Erythroblast (primary cell): ENCODE results near the gene MMP13.
A peak's percentile ranks its signal among the peaks of the same experiment; 100 is the strongest.
"Not testable (repeated sequence)": the region's sequence is repeated elsewhere in the genome, so short reads cannot be mapped to it uniquely, and the experiment has no call there.

Experiments used
- DNase-seq, 2 experiments: peaks; one replicate each; lab custom pipeline; 2025; lab: John Stamatoyannopoulos, UW
- GATA1 ChIP-seq: IDR thresholded peaks from 2 replicates; pipeline ENCODE4 v1.6.1; 2011; ENCODE audit warnings: low read depth, mild to moderate bottlenecking, control low read depth, low read length, moderate library complexity
- POLR2A ChIP-seq: IDR thresholded peaks from 2 replicates; pipeline ENCODE4 v1.6.1; 2011; ENCODE audit warnings: mild to moderate bottlenecking, low read length

The MMP13 gene

DNA sequence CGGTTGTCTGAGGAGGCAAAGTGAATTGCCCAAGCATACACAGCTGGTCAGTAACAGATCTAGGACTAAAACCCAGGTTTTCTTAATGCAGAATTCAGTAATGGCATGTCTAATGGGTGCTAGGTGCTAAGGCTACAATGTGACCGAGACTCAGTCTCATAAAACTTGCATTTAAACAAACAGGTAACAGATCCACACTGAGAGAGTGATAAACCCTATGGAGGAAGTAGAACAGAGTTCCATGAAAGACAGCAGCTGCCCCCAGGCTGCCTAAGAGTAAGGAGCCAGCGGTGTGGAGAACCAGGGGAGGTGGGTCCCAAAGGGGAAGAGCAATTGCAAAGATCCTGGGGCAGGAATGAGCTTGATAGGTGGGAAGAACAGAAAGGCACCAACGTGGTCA is 27.3 kb downstream of the MMP13 start:
- TF ChIP-seq GATA1 (no peak), POLR2A (no peak)
- no peak for DNase-seq

DNA sequence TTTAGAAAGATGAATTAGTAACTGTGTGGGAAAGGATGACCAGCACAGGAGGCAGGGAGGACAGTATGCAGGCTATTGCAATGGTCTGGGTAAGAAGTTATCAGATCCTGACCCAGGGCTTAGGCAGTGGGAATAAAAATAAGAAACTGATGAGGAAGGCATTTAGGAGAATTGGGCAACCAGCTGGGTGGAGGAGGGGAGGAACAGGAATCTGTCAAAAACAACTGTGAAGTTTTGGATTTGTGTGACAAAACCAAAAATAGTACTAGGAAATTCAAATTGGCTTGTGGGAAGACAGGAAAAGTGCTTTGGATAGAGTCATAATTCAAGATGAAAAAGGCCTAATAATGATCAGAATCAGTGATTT is 27.9 kb downstream of the MMP13 start:
- DNase-seq: no peak
- TF ChIP-seq GATA1 (no peak), POLR2A (no peak)

DNA sequence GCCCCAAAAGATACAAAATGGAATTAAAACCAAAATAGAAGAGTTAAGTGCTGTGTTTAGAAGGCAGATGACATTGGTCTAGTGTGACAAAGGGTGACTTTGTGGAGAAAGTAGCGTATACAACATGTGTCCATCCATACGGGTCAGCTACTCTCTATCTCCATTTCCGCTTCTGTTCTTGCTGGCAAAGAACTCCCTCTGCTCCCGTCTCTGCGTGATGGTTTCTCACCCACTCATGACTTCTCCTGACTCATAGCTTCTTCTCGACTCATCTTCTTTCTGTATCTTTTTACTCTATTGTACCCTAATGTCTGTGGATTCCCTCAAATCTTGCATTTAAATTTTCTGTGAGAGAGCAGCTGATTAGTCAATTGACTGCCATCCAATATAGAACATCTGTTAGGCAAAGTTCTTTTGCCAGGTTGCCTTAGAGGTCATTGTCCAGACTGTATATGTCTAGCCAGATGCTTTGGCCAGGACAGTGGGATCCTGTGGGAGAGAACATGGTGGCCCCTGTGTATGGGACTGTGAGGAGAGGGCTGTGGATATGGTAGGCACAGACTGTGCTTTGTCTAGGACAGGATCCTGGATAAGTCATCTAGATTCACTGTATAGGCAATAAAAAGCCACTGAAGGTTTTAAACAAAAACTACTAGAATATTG is 28.4 kb downstream of the MMP13 start:
- no peak for DNase-seq
- TF ChIP-seq POLR2A: no peak
- TF ChIP-seq GATA1: no peak

DNA sequence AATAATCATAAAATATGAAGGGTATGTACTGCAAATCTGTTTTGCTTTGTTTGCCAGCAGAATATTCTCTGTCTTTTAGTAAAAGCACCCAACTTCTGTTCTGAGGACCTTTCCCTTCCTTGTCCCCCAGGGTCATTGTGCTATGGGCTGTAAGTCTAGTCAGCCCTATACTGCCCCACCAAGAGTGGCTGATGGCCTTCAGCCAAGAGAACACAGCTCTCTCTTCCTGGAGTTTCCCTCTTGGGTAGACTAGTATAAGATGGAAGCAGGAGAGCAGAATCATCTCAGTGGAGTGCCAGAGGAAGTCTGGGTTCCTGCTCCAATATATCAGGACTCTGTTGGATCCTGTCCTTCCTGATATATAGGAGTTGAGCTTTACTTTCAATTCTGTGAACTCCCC is 29.0 kb downstream of the MMP13 start:
- TF ChIP-seq GATA1 (no peak), POLR2A (no peak)
- no peak for DNase-seq

DNA sequence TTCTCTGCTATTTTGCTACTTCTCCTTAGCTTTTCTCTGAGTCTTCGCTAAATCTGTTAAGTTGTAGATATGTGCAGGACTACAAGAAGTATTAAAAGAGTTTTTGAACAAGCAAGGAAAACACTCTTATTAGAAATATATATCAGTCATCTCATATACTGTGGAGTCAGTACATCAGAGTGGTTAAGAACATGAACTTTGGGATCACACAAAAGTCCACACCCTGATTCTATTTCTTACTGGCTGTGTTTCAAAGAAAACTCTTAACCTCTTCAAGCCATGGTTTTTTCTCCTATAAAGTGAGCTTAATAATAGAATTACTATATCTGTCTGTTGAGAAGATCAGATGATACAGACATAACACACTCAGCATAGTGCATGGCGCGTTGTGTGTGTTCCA is 29.5 kb downstream of the MMP13 start:
- TF ChIP-seq GATA1: no peak
- TF ChIP-seq POLR2A: no peak
- no peak for DNase-seq

DNA sequence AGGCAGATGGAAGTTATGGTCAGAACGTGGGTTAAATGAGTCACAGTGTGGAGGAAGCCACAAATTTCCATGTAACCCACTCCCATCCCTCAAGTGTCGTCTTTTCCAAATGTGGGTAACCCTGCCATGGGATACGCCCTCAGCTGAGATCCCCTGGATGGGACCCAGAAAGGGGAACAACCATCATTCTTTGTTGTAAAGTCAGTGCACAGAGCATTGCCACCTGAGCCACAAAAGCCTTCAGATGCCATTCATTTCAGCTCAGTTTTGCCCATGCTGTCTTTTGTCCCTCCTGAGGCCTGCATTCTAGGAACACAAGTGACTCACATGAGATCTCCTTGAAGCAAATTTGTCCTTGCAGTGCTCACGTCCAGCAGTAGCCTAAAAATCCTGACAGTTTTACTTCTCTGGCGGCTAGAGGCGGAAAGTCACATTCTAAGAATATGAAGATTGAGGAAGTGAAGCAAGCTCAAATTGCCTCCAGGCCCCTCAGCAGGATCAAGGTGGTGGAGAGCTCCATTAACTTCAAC is 30.6 kb downstream of the MMP13 start:
- TF ChIP-seq POLR2A (no peak), GATA1 (no peak)
- no peak for DNase-seq

DNA sequence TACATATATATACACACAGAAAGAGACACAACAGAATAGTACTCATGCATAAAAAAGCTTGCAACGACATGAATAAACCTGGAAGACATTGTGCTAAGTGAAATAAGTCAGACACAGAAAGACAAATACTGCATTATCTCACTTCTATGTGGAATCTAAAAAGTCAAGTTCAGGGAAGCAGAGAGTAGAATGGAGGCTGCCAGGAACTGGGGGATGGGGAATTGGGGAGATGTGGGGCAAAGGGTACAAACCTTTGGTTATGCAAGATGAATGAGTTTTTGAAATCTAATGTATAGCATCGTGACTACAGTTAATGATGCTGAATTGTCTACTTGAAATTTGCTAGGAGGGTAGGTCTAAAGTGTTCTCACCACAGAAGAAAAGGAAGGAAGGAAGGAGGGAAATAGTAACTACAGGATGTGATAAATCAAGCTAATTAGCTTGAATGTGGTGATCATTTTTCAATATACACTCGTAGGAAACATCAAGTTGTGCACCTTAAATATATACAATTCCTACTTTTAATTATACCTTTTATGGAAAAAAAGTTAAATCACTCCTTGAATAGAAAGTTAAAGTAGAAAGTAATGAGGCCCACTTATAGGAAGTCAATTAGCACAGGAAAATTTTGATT is 33.8 kb downstream of the MMP13 start:
- DNase-seq: no peak
- no peak for TF ChIP-seq POLR2A
- no peak for TF ChIP-seq GATA1

DNA sequence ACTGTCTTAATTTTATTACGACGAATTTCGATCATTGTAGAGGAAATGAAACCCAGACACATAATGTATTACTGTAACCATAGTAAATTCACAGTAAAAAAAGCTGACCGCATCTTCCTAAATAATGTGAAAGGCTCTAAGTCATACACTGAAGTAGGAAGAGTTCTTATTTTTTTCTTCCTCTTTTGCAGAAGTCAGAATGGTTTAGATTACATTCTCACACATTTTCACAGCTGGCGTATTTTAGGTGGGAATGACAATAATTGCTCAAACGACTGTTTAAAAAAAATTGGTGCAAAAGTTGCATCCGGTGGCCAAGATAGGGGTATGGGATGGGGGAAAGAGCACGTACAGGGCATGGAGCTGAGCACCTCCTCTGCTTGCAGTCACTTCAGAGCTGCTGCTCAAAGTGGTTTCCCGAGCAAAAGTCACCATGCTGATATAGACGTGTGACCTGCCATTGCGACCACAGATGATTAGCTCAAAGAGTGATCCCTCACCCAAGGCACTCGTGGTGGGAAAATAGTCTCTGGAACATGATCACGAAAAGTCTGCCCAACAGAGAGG is 35.3 kb downstream of the MMP13 start:
- no peak for TF ChIP-seq POLR2A
- no peak for TF ChIP-seq GATA1
- no peak for DNase-seq

DNA sequence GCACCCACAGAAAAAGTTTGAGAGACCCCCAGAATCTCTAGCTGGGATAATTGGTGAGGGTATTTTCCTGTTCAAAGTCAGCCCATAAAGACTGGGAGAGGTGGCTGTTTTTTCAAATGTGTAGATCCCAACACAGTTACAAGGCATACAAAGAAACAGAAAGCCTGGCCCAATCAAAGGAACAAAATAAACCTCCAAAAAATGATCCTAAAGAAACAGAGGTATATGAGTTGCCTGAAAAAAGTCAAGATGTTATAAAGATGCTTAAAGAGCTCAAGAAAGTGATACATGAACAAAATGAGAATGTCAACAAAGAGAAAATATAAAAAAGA is 40.5 kb downstream of the MMP13 start:
- no peak for DNase-seq

DNA sequence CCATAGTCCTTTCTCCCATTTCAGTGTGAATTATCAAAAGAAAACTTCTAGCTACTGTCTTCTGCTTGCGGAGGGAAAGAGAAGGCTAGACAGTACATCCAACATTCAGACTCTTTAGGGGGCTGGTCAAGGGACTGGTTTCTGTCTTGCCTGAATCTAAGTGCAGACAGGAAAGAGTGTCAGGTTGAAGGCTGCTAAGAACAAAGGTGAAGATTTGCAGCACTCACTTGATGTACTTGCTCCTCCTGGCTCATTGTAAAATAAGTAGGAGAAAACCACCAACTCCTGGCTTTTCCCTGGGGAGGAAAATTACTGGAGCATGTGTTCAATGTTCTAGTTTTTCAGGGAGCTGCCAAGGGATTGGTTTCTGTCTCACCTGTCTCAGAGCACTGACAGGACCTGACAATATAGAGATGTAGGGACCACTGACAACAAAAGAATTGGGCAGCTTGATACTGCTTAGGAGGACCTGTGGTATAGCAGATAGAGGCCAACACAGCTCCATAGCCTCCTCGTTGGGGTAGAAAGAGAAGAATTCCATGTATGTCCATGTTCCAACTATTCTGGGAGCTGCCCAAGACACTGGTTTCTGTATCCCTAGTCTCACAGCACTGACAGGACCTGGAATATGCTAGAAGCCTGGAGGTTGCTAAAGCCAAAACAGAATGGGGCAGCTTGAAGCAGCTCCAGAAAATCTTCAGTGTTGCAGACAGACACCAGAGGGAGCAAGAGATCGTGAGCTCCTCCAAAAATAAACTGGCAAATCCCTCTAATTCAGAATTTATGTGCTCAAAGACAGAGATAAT is 41.1 kb downstream of the MMP13 start:
- TF ChIP-seq POLR2A: no peak
- TF ChIP-seq GATA1: no peak
- DNase-seq: peak in 1 of 2 experiments; percentile 10

More for the DNA sequence above, 40.5 kb downstream of the MMP13 start:
- no peak for TF ChIP-seq GATA1
- TF ChIP-seq POLR2A: no peak

DNA sequence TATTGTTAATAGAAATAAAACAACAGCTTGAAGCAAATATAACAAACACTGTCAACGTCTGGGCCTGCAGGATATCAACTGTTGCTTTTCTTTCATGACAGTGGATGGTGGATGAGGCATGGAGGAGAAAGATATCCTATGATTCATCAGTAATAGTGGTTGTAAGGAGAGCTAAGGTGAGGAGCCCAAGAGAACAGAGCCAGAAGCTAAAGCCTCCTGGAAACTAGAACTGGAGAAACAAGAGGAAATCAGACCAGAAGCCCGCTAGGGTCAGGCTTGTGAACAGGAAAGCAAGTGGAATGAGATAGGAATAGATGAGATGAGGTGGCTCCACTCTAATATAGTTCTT is 43.1 kb downstream of the MMP13 start:
- TF ChIP-seq POLR2A (no peak), GATA1 (no peak)
- DNase-seq: no peak

DNA sequence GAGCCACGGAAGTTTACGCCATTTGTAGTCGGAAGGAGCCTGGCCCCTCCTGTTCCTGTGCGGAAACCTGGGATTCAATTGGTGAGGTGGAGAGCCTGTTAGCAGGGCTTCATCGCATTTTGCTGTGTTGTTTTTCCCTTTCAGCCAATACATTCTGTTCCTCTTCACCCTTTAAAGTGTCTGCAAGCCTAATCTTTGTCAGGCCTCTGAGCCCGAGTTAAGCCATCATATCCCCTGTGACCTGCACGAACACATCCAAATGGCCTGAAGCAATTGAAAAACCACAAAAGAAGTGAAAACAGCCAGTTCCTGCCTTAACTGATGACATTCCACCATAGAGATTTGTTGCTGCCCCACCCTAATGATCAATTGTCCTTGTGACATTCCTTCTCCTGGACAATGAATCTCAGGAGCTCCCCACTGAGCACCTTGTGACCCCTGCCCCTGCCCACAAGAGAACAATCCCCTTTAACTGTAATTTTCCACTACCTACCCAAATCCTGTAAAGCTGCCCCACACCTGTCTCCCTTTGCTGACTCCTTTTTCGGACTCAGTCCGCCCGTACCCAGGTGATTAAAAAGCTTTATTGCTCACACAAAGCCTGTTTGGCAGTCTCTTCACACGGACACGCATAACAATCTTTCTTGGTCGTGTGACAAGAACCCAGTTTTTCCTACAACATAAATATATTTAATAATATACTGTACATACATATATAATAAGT is 43.6 kb downstream of the MMP13 start:
- TF ChIP-seq POLR2A (no peak), GATA1 (no peak)
- no peak for DNase-seq

DNA sequence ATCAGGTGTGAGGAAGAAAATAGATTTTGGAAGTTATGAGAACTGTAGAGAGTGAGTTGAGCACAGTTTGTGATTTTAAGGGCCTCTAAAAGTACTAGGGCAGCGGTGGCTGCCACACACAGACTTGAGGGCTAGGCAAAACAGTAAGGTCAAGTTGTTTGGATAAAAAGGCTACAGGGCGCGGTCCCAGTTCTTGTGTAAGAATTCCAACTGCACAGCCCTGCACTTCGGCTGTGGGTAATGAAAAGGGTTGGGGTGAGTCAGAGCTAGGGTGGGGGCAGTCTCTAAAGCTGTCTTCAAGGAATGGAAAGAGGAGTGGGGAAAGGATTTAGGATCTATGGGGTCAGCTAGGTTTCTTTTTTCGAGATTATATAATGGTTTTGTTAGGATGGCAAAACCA is 49.7 kb downstream of the MMP13 start:
- DNase-seq: not testable (repeated sequence)

DNA sequence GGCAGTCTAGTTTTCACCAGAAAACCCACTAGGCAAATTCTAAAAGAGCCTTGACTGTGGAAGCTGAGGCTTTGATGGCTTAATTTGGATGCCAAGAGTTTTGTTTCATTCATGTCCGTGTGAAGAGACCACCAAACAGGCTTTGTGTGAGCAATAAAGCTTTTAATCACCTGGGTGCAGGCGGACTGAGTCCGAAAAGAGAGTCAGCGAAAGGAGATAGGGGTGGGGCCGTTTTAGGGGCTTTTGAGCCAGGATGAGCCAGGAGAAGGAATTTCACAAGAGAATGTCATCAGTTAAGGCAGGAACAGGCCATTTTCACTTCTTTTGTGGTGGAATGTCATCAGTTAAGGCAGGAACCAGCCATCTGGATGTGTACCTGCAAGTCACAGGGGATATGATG is 51.6 kb downstream of the MMP13 start:
- not testable (repeated sequence) for DNase-seq
